Keratinocyte (primary cell): ENCODE data around the gene PSMA4. TPM values are rescaled to one million over a fixed set of nuclear protein-coding genes. Genes with fewer than 3 reads are reported as not detected.
"Not testable (repeated sequence)": the region's sequence is repeated elsewhere in the genome, so short reads cannot be mapped to it uniquely, and the experiment has no call there.

Experiments used
- DNase-seq: peaks from one replicate; pipeline ENCODE4 v3.0.0-alpha.2; 2011; ENCODE audit warnings: low read depth, missing footprints, low spot score
- FAIRE-seq: peaks from 2 replicates; lab custom pipeline; 2011; peaks lifted over from hg19 to GRCh38; lab: Jason Lieb, UNC
- H2AFZ ChIP-seq: 2 replicates; pipeline ENCODE4 v1.6.0; 2012; ENCODE audit warnings: low read length, control low read depth, inconsistent platforms; ENCODE audit not compliant: control insufficient read depth
- H3K27ac ChIP-seq: 2 replicates; pipeline ENCODE4 v1.5.1; 2011; ENCODE audit warnings: low read length; ENCODE audit not compliant: control insufficient read depth, insufficient read depth
- H3K27me3 ChIP-seq: 3 replicates; pipeline ENCODE4 v1.6.0; 2011; ENCODE audit warnings: low read length; ENCODE audit not compliant: control insufficient read depth, insufficient read depth; ENCODE audit errors: extremely low read depth
- H3K36me3 ChIP-seq, 2 experiments: 2 replicates in 1 of 2; 3 replicates in 1 of 2; pipeline ENCODE4 v1.5.1; 2011; ENCODE audit warnings: low read length in 2 of 2, mild to moderate bottlenecking in 1 of 2; ENCODE audit not compliant: control insufficient read depth in 2 of 2, insufficient read depth in 2 of 2; ENCODE audit errors: extremely low read depth in 1 of 2
- H3K4me1 ChIP-seq: 3 replicates; pipeline ENCODE4 v1.5.1; 2011; ENCODE audit warnings: low read length; ENCODE audit not compliant: control insufficient read depth, insufficient read depth; ENCODE audit errors: extremely low read depth
- H3K4me2 ChIP-seq: 3 replicates; pipeline ENCODE4 v1.6.0; 2011; ENCODE audit warnings: low read depth, low read length; ENCODE audit not compliant: control insufficient read depth, insufficient read depth; ENCODE audit errors: extremely low read depth
- H3K4me3 ChIP-seq, 3 experiments: fragments of 200-600 bp in 1 of 3; sonication (generic) in 1 of 3; 2 replicates in 2 of 3; 3 replicates in 1 of 3; pipeline ENCODE4 v1.5.1; 2011 to 2016; ENCODE audit warnings: low read length in 3 of 3, mild to moderate bottlenecking in 3 of 3, control low read depth in 2 of 3, inconsistent platforms in 1 of 3, low read depth in 1 of 3, mixed read lengths in 1 of 3, mixed run types in 1 of 3, moderate library complexity in 1 of 3; ENCODE audit not compliant: control insufficient read depth in 2 of 3, insufficient read depth in 2 of 3; ENCODE audit errors: extremely low read depth in 1 of 3
- H3K79me2 ChIP-seq: 2 replicates; pipeline ENCODE4 v1.6.0; 2012; ENCODE audit warnings: low read length; ENCODE audit not compliant: control insufficient read depth, insufficient read depth
- H3K9ac ChIP-seq: 3 replicates; pipeline ENCODE4 v1.6.0; 2011; ENCODE audit warnings: low read length; ENCODE audit not compliant: control insufficient read depth, insufficient read depth; ENCODE audit errors: extremely low read depth
- H3K9me1 ChIP-seq: 3 replicates; pipeline ENCODE4 v1.6.0; 2011; ENCODE audit warnings: low read length; ENCODE audit not compliant: control insufficient read depth, insufficient read depth; ENCODE audit errors: extremely low read depth
- H3K9me3 ChIP-seq: 2 replicates; pipeline ENCODE4 v1.5.1; 2012; ENCODE audit warnings: low read depth, low read length; ENCODE audit not compliant: control insufficient read depth
- H4K20me1 ChIP-seq: 3 replicates; pipeline ENCODE4 v1.6.0; 2011; ENCODE audit warnings: low read length; ENCODE audit not compliant: control insufficient read depth, insufficient read depth; ENCODE audit errors: extremely low read depth
- CTCF ChIP-seq, 3 experiments: IDR thresholded peaks in 1 of 3; conservative IDR thresholded peaks in 1 of 3; optimal IDR thresholded peaks in 1 of 3; 2 replicates in 2 of 3; 3 replicates in 1 of 3; pipeline versions ENCODE3 to v1.5.1; 2011; ENCODE audit warnings: low read length in 3 of 3, mild to moderate bottlenecking in 3 of 3, moderate library complexity in 2 of 3, control low read depth in 1 of 3, inconsistent platforms in 1 of 3; ENCODE audit not compliant: insufficient read depth in 2 of 3; ENCODE audit errors: extremely low read depth in 1 of 3
- EZH2 ChIP-seq: IDR thresholded peaks from one replicate; pipeline ENCODE4 v1.6.1; 2012; ENCODE audit warnings: inconsistent platforms, mild to moderate bottlenecking, low read length, moderate library complexity
- dilution Hi-C: fragments of 300-500 bp; cut with MboI; formaldehyde crosslinking; loops from one replicate; pipeline ENCODE4 v1.7.0; 2020; ENCODE audit warnings: low sequenced_read_pairs; ENCODE audit not compliant: extremely low pct_ligation_motif_present
- polyA plus RNA-seq, 5 experiments: library from polyadenylated mRNA; depleted of rRNA in 3 of 5; stranded (reverse) in 3 of 5; stranded (forward) in 1 of 5; unstranded in 1 of 5; fragments of >200 nt; gene quantifications; 1 replicate in 1 of 5; 2 replicates in 3 of 5; 3 replicates in 1 of 5; pipeline versions ENCODE4 v1.2.1 to v1.2.3, GENCODE V29; 2011 to 2012; ENCODE audit warnings: missing spikeins in 2 of 5, low read depth in 1 of 5, low replicate concordance in 1 of 5

Gene PSMA4
- polyA plus RNA-seq, 1 donor (not counting 4 experiments of a cell fraction or from before 2014, with no cell fraction given): 432 TPM

- peak overlapping the region; percentile 99 for H2AFZ ChIP-seq
- H4K20me1 ChIP-seq: no peaks in the 10 kb centered on the region
- no peaks in the 10 kb centered on the region for H3K27me3 ChIP-seq
- FAIRE-seq: no peak
- H3K79me2 ChIP-seq: no peaks in the 10 kb centered on the region
- H3K4me3 ChIP-seq: peak overlapping the region; percentile 73 to 81 (median 78)
- no peaks in the 10 kb centered on the region for H3K9me1 ChIP-seq
- no peaks in the 10 kb centered on the region for H3K9me3 ChIP-seq
- H3K4me2 ChIP-seq: peak overlapping the region; percentile 96
- TF ChIP-seq CTCF (optimal IDR thresholded peaks at IDR 0.05 in 1 of 3, IDR thresholded peaks at IDR 0.05 in 1 of 3, conservative IDR thresholded peaks at IDR 0.05 in 1 of 3; ENCODE audit: extremely low read depth in 1 of 3, insufficient read depth in 2 of 3, low read length in 3 of 3) (no peak), EZH2 (no peak)
- no peak for DNase-seq
- no peak overlapping the region for H3K27ac ChIP-seq
- H3K36me3 ChIP-seq: no peaks in the 10 kb centered on the region
- dilution Hi-C loops: no loop called here
- H3K4me1 ChIP-seq: peaks cover 9% of the 10 kb centered on the region
- peak overlapping the region; percentile 70 for H3K9ac ChIP-seq
Measured at GRCh38 chr15:78508272-78508671, 32.0 kb upstream of the PSMA4 start.

GRCh38 chr15:78509726-78510312 is 30.4 kb upstream of the PSMA4 start:
- dilution Hi-C loops: no loop called here
- DNase-seq: no peak

GRCh38 chr15:78520035-78520434 is 20.2 kb upstream of the PSMA4 start:
- FAIRE-seq, H3K79me2 ChIP-seq, H3K9me3 ChIP-seq, H3K9me1 ChIP-seq, dilution Hi-C loops, H3K27me3 ChIP-seq, H4K20me1 ChIP-seq, DNase-seq, H3K27ac ChIP-seq, H3K4me1 ChIP-seq, H3K4me2 ChIP-seq, H3K36me3 ChIP-seq, H3K4me3 ChIP-seq, H2AFZ ChIP-seq, H3K9ac ChIP-seq: not testable (repeated sequence)

More at GRCh38 chr15:78509726-78510312, 30.4 kb upstream of the PSMA4 start:
- Histone ChIP-seq H3K9me1 (no peaks in the 10 kb centered on the region), H3K79me2 (no peaks in the 10 kb centered on the region), H4K20me1 (no peaks in the 10 kb centered on the region), H3K4me2 (no peak overlapping the region), H3K4me3 (no peak overlapping the region), H2AFZ (no peak overlapping the region), H3K4me1 (peaks cover 9% of the 10 kb centered on the region), H3K9ac (no peak overlapping the region), H3K36me3 (no peaks in the 10 kb centered on the region), H3K27ac (no peak overlapping the region), H3K9me3 (no peaks in the 10 kb centered on the region), H3K27me3 (no peaks in the 10 kb centered on the region)
- TF ChIP-seq EZH2 (no peak), CTCF (optimal IDR thresholded peaks at IDR 0.05 in 1 of 3, IDR thresholded peaks at IDR 0.05 in 1 of 3, conservative IDR thresholded peaks at IDR 0.05 in 1 of 3; ENCODE audit: extremely low read depth in 1 of 3, insufficient read depth in 2 of 3, low read length in 3 of 3) (no peak)
- FAIRE-seq: no peak
